Loucy (cell line): ENCODE results near the gene NDRG3.
A peak's percentile ranks its signal among the peaks of the same experiment; 100 is the strongest.

Source experiments
- H2AFZ ChIP-seq: fragments of 200-600 bp; sonication (generic); 2 replicates; pipeline ENCODE4 v1.6.0; 2016; ENCODE audit warnings: antibody characterized with exemption, mild to moderate bottlenecking, low read length, moderate library complexity
- H3F3A ChIP-seq: fragments of 200-600 bp; 2 replicates; pipeline ENCODE4 v1.6.0; 2016; ENCODE audit warnings: antibody characterized with exemption, low read depth, mild to moderate bottlenecking
- H3K27me3 ChIP-seq: fragments of 200-600 bp; sonication (generic); 2 replicates; pipeline ENCODE4 v1.6.1; 2014; ENCODE audit warnings: low read length, mild to moderate bottlenecking; ENCODE audit not compliant: insufficient read depth, poor library complexity, severe bottlenecking
- H3K36me3 ChIP-seq: fragments of 200-600 bp; sonication (generic); 2 replicates; pipeline ENCODE4 v1.6.1; 2016; ENCODE audit warnings: low read length; ENCODE audit not compliant: insufficient read depth
- H3K4me1 ChIP-seq: fragments of 200-600 bp; sonication (generic); 2 replicates; pipeline ENCODE4 v1.5.1; 2014; ENCODE audit warnings: low read length, mild to moderate bottlenecking; ENCODE audit not compliant: insufficient read depth, poor library complexity, severe bottlenecking
- H3K4me2 ChIP-seq: fragments of 200-600 bp; sonication (generic); 2 replicates; pipeline ENCODE4 v1.6.0; 2014; ENCODE audit warnings: antibody characterized with exemption, low read length, low read depth, mild to moderate bottlenecking; ENCODE audit not compliant: poor library complexity, severe bottlenecking
- H3K4me3 ChIP-seq: fragments of 200-600 bp; sonication (generic); 2 replicates; pipeline ENCODE4 v1.5.1; 2014; ENCODE audit warnings: low read length, mild to moderate bottlenecking, mixed read lengths; ENCODE audit not compliant: poor library complexity, severe bottlenecking
- H3K79me2 ChIP-seq: fragments of 200-600 bp; sonication (generic); 2 replicates; pipeline ENCODE4 v1.6.1; 2014; ENCODE audit warnings: low read length; ENCODE audit not compliant: insufficient read depth
- H3K9ac ChIP-seq: fragments of 200-600 bp; sonication (generic); 2 replicates; pipeline ENCODE4 v1.6.0; 2014; ENCODE audit warnings: mild to moderate bottlenecking, low read depth, low read length, moderate library complexity; ENCODE audit not compliant: poor library complexity, severe bottlenecking
- H3K9me2 ChIP-seq: fragments of 200-600 bp; sonication (generic); replicated peaks from 2 replicates; pipeline ENCODE4 v1.6.1; 2016; ENCODE audit warnings: low read depth, low read length, mixed read lengths
- H3K9me3 ChIP-seq: fragments of 200-600 bp; sonication (generic); 2 replicates; pipeline ENCODE4 v1.6.1; 2014; ENCODE audit warnings: mild to moderate bottlenecking, antibody characterized with exemption, low read length, low read depth; ENCODE audit not compliant: insufficient read depth
- H4K20me1 ChIP-seq: fragments of 200-600 bp; sonication (generic); 2 replicates; pipeline ENCODE4 v1.6.0; 2014; ENCODE audit warnings: antibody characterized with exemption, low read length, mild to moderate bottlenecking; ENCODE audit not compliant: insufficient read depth, poor library complexity, severe bottlenecking
- CTCF ChIP-seq: fragments of 200-600 bp; sonication (generic); conservative IDR thresholded peaks from 2 replicates; pipeline ENCODE4 v1.5.1; 2014; ENCODE audit warnings: mild to moderate bottlenecking, antibody characterized with exemption, low read length
- EZH2phosphoT487 ChIP-seq: fragments of 200-600 bp; IDR thresholded peaks from 2 replicates; pipeline ENCODE4 v1.6.1; 2018; ENCODE audit warnings: antibody characterized with exemption, mild to moderate bottlenecking, moderate library complexity, borderline replicate concordance

The NDRG3 gene

DNA sequence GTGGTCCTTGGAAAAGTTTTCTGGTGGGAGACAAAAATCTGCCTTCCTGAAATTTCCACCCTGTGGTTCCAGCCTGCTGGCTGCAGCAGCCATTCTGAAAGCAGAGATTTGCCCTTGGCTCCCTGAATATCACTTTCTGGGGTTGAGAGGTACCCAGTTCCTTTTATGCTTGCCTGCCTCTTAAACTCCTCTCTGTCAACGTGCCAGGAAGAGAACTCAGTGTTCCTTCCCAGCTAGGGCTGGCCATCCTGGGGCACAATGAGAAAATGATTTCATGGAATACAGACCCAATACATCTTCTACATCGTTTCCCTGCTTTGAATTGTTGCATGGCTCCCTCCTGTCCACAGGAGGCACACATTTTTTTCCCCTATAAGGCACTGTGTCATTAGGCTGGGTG is 29.3 kb upstream of the NDRG3 start:
- Histone ChIP-seq H3K4me2 (no peak overlapping the region), H3K9me2 (no peaks in the 10 kb centered on the region), H3K9ac (no peak overlapping the region), H2AFZ (no peak overlapping the region), H3K4me3 (no peak overlapping the region), H3F3A (no peaks in the 10 kb centered on the region), H3K9me3 (no peaks in the 10 kb centered on the region), H3K36me3 (no peaks in the 10 kb centered on the region), H3K27me3 (no peaks in the 10 kb centered on the region), H3K79me2 (peaks cover 33% of the 10 kb centered on the region), H3K4me1 (peaks cover 26% of the 10 kb centered on the region), H4K20me1 (peaks cover 3% of the 10 kb centered on the region)
- TF ChIP-seq CTCF (no peak), EZH2phosphoT487 (no peak)

DNA sequence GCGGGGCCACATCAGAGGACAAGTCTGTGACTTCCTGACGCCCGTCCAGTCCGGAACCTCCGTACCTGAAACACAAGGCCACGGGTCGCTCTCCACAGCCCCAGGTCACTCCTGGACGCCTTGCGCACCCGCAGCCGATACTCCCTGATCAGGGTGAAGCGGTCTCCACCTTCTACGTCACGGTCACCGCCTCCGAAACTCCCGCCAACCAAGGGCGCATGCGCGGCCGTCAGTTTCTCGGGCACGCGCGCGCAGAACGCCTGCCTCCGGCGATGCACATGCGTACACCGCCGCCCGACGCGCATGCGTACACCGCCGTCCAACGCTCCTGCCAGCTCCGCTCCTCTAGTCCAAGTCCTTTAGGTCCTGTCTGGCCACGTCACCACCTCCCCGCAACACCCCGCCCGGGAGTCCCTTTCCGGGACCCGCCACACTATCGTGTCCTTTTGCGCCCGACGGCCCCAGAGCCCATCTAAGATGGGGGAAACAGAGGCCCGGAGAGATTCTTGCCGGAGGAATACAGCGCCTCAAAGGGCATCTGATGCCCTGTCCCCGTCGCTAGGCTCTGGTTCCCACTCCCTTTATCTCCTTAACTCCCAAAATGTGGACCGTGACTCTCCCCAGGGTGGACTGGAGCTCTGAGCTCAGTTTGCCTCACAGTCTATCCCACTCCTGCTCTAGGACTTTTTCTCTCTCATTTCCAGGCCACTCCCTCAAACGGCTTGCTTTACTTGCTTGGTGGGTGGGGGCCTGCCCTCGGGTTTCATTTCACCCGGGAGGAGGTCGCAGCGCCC is 27.9 kb upstream of the NDRG3 start, which contains the start of gene DSN1:
DSN1 (minus strand) TSS at position 167 of the 794 bp plus-strand sequence. CDS start 2,305 bp downstream, outside the sequence.
- H3K4me3 ChIP-seq: peak within 1 kb of the TSS; percentile 97
- peaks cover 34% of the 10 kb centered on the region for H3K4me1 ChIP-seq
- no peaks in the 10 kb centered on the region for H3K9me2 ChIP-seq
- peak within 1 kb of the TSS; percentile 89 for H3K4me2 ChIP-seq
- no peaks in the 10 kb centered on the region for H3K9me3 ChIP-seq
- peaks cover 40% of the 10 kb centered on the region for H3K79me2 ChIP-seq
- H3K9ac ChIP-seq: peak within 1 kb of the TSS; percentile 98
- no peaks in the 10 kb centered on the region for H3K36me3 ChIP-seq
- H4K20me1 ChIP-seq: peaks cover 8% of the 10 kb centered on the region
- H2AFZ ChIP-seq: peak within 1 kb of the TSS; percentile 98
- no peaks in the 10 kb centered on the region for H3F3A ChIP-seq
- TF ChIP-seq CTCF (peak; percentile 83; the same call in 1 of the 2 replicates), EZH2phosphoT487 (no peak)
- no peaks in the 10 kb centered on the region for H3K27me3 ChIP-seq

DNA sequence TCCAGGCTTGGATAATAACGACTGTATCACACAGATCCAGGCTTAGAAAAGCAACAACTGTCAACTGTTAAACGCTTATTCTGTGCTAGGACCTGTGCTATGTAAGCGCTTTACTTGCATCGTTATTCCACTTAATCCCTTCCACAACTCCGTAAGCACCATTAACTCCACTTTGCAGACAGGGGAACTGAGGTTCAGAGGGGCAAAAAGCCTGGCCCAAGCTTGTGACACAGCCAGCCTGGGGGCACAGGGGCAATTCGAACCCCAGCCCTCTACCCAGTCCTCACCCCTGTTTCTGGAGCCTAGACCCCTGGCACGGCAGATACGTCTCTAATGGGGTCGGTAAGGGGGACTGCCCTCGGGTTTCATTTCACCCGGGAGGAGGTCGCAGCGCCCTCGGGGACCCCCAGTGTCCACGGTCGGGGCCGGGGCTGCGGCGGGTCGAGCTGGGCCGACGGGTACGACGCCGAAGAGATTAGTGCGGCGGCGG is 27.3 kb upstream of the NDRG3 start:
- peak overlapping the region; percentile 98 for H2AFZ ChIP-seq
- H3K9ac ChIP-seq: peak overlapping the region; percentile 98
- H3K36me3 ChIP-seq: no peaks in the 10 kb centered on the region

More for the DNA sequence above, 27.3 kb upstream of the NDRG3 start:
- Histone ChIP-seq H3K4me2 (peak overlapping the region; percentile 74), H3K27me3 (no peaks in the 10 kb centered on the region), H3K79me2 (peaks cover 40% of the 10 kb centered on the region), H3K9me2 (no peaks in the 10 kb centered on the region), H3K4me3 (peak overlapping the region; percentile 97), H4K20me1 (peaks cover 9% of the 10 kb centered on the region), H3F3A (no peaks in the 10 kb centered on the region), H3K9me3 (no peaks in the 10 kb centered on the region), H3K4me1 (peaks cover 37% of the 10 kb centered on the region)
- no peak for TF ChIP-seq CTCF
